MM.1S (cell line): ENCODE results near the gene VAV3.

ENCODE experiments used
- CTCF ChIP-seq: fragments of 300-600 bp; sonication (generic); IDR thresholded peaks from 2 replicates; pipeline ENCODE4 v1.5.1; 2016; ENCODE audit warnings: antibody characterized with exemption, low read length, mixed read lengths
- EZH2 ChIP-seq: fragments of 300-600 bp; sonication (generic); optimal IDR thresholded peaks from 2 replicates; pipeline ENCODE3; 2017; ENCODE audit warnings: low read depth, mild to moderate bottlenecking, antibody characterized with exemption, low read length, mixed read lengths
- EZH2phosphoT487 ChIP-seq: fragments of 300-600 bp; sonication (generic); IDR thresholded peaks from 2 replicates; pipeline ENCODE4 v1.6.1; 2018; ENCODE audit warnings: antibody characterized with exemption, low read length

GRCh38 chr1:107877745-107878144 lies 87.2 kb downstream of the VAV3 start:
- TF ChIP-seq CTCF = no peak
- no peak for TF ChIP-seq EZH2
- no peak for TF ChIP-seq EZH2phosphoT487
